HUES64 (cell line): ENCODE results near the gene GRPEL1.

ENCODE experiments used
- H3K27ac ChIP-seq: 2 replicates; pipeline ENCODE4 v1.7.0; 2013; ENCODE audit warnings: low read depth, low read length, inconsistent platforms
- H3K27me3 ChIP-seq: 2 replicates; pipeline ENCODE4 v1.6.1; 2013; ENCODE audit warnings: mild to moderate bottlenecking, low read length; ENCODE audit not compliant: insufficient read depth
- H3K36me3 ChIP-seq: 2 replicates; pipeline ENCODE4 v1.6.1; 2013; ENCODE audit warnings: mild to moderate bottlenecking, low read length; ENCODE audit not compliant: insufficient read depth
- H3K4me1 ChIP-seq: 2 replicates; pipeline ENCODE4 v1.6.1; 2013; ENCODE audit warnings: mild to moderate bottlenecking, low read length, moderate library complexity; ENCODE audit not compliant: insufficient read depth
- H3K4me3 ChIP-seq: 2 replicates; pipeline ENCODE4 v1.5.1; 2013; ENCODE audit warnings: mild to moderate bottlenecking, low read length, moderate library complexity
- H3K9ac ChIP-seq: 2 replicates; pipeline ENCODE4 v1.6.1; 2013; ENCODE audit warnings: mild to moderate bottlenecking, low read depth, low read length
- H3K9me3 ChIP-seq: 2 replicates; pipeline ENCODE4 v1.6.1; 2013; ENCODE audit warnings: low read depth, low read length; ENCODE audit not compliant: insufficient read depth
- WGBS: fragments of 150-250, 120-280 bp; methylation state at CpG from one replicate; pipeline ENCODE4 v1.1.7; 2013; ENCODE audit warnings: missing lambda C conversion rate; 5-methylcytosine and 5-hydroxymethylcytosine counted together

The GRPEL1 gene

DNA sequence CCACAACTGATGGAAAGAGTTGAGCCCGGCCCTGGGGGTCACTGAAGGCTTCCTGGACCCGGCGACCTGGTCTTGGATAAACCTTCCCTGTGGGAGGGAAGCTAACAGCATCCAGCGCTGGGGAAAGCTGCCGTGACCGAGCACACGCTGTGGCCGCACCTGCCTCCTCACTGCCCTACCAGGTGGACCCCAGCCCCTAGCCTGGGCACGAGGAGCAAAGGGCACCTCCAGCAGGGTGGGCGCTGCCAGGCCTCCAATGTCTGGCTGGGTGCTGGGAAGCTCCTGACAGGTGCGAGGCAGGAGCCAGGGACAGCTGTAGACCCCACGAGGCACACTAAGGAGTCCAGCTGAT, 16.7 kb downstream of the GRPEL1 start:
- H3K4me1 ChIP-seq = no peaks in the 10 kb centered on the region
- peaks cover 21% of the 10 kb centered on the region for H3K36me3 ChIP-seq
- WGBS = 91% methylated on average over 12 of the region's 12 CpGs
- H3K4me3 ChIP-seq = no peak overlapping the region
- no peak overlapping the region for H3K9ac ChIP-seq
- no peaks in the 10 kb centered on the region for H3K27me3 ChIP-seq
- no peaks in the 10 kb centered on the region for H3K9me3 ChIP-seq
- H3K27ac ChIP-seq = no peak overlapping the region

DNA sequence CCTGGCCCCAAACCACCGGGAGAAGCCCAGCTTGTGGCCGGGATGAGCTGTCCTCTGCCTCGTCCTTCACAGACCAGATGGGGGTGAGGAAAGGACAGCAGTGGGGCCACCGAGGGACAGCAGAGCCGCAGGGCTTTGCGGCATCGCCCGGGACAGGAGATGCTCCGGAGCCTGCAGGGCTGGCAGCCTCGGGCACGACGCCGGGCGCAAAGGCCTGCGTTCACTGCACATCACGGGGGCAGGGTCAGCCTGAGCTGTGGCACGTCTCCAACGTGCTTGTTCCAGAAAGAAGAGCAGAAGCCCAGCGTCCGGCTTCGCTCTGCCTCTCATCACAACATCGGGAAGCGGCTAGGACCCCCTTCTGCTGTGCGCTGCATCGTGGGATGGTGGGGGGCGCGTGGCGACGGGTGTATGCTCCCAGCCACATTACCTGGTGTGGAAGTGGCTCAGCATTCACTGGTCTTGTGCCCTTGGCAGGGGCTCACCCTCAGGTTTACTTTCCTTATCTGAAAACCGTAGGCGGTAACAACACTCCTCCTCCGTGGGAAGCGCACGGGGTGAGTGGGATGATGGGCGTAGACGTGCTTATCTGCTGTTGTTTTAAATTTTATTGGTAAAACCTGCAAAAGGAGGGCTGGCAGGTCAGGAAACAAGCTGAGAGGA, 17.3 kb downstream of the GRPEL1 start:
- Histone ChIP-seq H3K36me3 (peaks cover 16% of the 10 kb centered on the region; the same call in 1 of the 2 replicates), H3K9me3 (no peaks in the 10 kb centered on the region), H3K27ac (no peak overlapping the region), H3K4me3 (no peak overlapping the region), H3K9ac (no peak overlapping the region), H3K4me1 (no peaks in the 10 kb centered on the region), H3K27me3 (no peaks in the 10 kb centered on the region)
- 95% methylated on average over 36 of the region's 36 CpGs for WGBS

GRCh38 chr4:7049739-7050138, 18.1 kb downstream of the GRPEL1 start:
- H3K4me1 ChIP-seq = no peaks in the 10 kb centered on the region
- no peak overlapping the region; the same call in 1 of the 2 replicates for H3K9ac ChIP-seq
- H3K27ac ChIP-seq = no peak overlapping the region
- peaks cover 8% of the 10 kb centered on the region; the same call in 1 of the 2 replicates for H3K36me3 ChIP-seq
- no peak overlapping the region for H3K4me3 ChIP-seq
- H3K27me3 ChIP-seq = no peaks in the 10 kb centered on the region
- WGBS = 95% methylated on average over 11 of the region's 11 CpGs
- no peaks in the 10 kb centered on the region for H3K9me3 ChIP-seq

- peaks cover 4% of the 10 kb centered on the region; the same call in 1 of the 2 replicates for H3K36me3 ChIP-seq
- H3K27me3 ChIP-seq = peaks cover 3% of the 10 kb centered on the region
- no peaks in the 10 kb centered on the region for H3K4me1 ChIP-seq
- H3K9ac ChIP-seq = no peak overlapping the region; the same call in 1 of the 2 replicates
- no peaks in the 10 kb centered on the region for H3K9me3 ChIP-seq
- H3K27ac ChIP-seq = no peak overlapping the region
- 98% methylated on average over 4 of the region's 4 CpGs for WGBS
- H3K4me3 ChIP-seq = no peak overlapping the region
Measured at GRCh38 chr4:7049295-7049694, 18.6 kb downstream of the GRPEL1 start.

GRCh38 chr4:7048642-7049041, 19.2 kb downstream of the GRPEL1 start:
- WGBS = 94% methylated on average over 12 of the region's 12 CpGs
- no peaks in the 10 kb centered on the region for H3K36me3 ChIP-seq
- H3K9me3 ChIP-seq = no peaks in the 10 kb centered on the region
- no peak overlapping the region for H3K27ac ChIP-seq
- H3K9ac ChIP-seq = no peak overlapping the region
- no peaks in the 10 kb centered on the region for H3K4me1 ChIP-seq
- H3K4me3 ChIP-seq = no peak overlapping the region
- H3K27me3 ChIP-seq = peaks cover 9% of the 10 kb centered on the region

DNA sequence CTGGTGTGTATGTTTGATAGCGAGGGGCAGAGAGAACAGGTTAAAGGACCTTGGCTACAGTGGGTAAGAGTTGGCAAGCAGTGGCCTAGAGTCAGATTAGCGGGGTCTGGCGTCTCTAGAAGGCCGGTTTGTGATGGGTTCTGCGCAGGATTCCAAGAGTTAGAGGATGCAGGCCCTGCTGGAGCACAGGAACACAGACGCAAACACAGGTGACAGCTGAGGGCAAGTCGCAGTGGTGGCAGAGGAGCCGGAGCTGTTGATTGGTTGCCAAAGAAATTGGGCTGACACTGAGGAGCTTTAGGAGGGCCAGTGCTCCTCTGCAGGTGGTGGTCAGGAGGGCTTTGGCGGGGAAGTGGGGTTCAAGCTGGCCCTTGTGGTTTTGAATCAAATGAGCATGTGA, 20.9 kb downstream of the GRPEL1 start:
- Histone ChIP-seq H3K4me1 (no peaks in the 10 kb centered on the region), H3K36me3 (no peaks in the 10 kb centered on the region), H3K9ac (no peak overlapping the region), H3K27ac (no peak overlapping the region), H3K4me3 (no peak overlapping the region), H3K27me3 (peaks cover 14% of the 10 kb centered on the region), H3K9me3 (no peaks in the 10 kb centered on the region)
- 90% methylated on average over 9 of the region's 9 CpGs for WGBS

DNA sequence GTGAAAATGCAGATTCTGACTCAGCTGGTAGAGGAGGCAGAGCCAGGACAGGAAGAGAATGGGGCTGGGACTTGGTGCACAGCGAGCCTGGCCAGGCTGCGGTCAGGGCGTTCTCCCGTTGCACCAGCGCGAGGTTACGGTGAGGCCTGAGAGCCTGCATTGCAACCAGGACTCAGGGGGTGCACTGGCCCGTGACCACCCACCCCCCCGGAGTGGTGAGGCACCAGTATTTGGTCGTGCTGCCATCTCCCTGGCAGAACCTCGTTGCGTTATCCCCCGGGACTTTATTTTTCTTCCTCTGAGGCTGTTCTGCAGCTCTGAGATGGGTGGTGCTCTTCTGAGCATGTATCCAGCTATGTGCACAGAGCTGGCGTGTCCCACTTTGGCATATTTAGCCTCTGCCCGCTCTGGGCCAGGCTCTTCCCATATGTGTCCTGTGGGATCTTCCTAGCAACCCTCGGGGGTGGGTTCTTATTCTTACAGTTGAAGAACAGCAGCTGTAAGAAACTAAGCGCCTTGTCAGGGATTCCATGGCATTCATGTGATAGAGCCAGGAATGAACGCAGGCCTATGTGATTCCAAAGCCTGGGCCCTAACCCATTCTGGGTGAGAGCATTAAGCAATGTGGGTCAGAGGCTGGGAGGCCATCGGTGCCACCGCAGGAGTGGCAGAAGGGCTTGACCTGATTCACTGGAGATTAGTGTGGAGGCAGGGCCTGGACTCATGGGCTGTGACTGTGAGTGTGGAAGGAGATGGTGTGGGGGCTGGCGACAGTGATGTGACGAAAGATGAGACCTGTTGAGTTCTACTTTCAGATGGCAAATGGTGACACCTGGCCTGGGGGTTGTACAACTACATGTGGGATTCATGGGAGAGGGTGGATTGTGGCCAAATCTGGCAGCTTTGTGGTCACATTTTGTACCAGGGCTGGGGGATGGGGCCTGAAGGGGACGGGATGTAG, 21.6 kb downstream of the GRPEL1 start:
- H3K4me3 ChIP-seq = no peak overlapping the region
- no peak overlapping the region for H3K9ac ChIP-seq
- H3K27me3 ChIP-seq = peaks cover 21% of the 10 kb centered on the region
- WGBS = 94% methylated on average over 23 of the region's 23 CpGs
- no peaks in the 10 kb centered on the region for H3K9me3 ChIP-seq
- no peak overlapping the region for H3K27ac ChIP-seq
- H3K4me1 ChIP-seq = no peaks in the 10 kb centered on the region
- no peaks in the 10 kb centered on the region for H3K36me3 ChIP-seq

DNA sequence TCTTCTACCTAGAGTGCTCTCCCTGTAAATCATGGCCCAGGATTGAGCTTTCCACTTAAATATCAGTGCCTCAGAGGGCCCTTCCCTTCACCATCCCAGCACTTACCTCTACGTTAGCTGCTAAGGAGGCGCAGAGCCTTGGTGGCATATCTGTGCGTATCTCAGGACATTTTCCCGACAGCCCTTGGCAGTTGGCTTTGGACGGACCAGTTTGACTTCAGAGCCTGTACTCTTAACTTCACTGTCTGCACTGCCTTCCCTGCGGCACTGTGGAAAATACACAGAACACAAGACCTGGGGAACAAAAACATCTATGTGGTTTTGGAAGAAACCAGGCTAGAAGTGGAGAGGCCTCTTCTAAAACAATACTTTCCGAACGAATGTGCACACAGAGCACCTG, 22.3 kb downstream of the GRPEL1 start:
- H3K9me3 ChIP-seq = no peaks in the 10 kb centered on the region
- WGBS = 94% methylated on average over 8 of the region's 8 CpGs
- no peak overlapping the region for H3K9ac ChIP-seq
- peaks cover 28% of the 10 kb centered on the region for H3K27me3 ChIP-seq
- no peaks in the 10 kb centered on the region for H3K36me3 ChIP-seq
- H3K4me1 ChIP-seq = no peaks in the 10 kb centered on the region
- no peak overlapping the region for H3K27ac ChIP-seq
- no peak overlapping the region for H3K4me3 ChIP-seq

DNA sequence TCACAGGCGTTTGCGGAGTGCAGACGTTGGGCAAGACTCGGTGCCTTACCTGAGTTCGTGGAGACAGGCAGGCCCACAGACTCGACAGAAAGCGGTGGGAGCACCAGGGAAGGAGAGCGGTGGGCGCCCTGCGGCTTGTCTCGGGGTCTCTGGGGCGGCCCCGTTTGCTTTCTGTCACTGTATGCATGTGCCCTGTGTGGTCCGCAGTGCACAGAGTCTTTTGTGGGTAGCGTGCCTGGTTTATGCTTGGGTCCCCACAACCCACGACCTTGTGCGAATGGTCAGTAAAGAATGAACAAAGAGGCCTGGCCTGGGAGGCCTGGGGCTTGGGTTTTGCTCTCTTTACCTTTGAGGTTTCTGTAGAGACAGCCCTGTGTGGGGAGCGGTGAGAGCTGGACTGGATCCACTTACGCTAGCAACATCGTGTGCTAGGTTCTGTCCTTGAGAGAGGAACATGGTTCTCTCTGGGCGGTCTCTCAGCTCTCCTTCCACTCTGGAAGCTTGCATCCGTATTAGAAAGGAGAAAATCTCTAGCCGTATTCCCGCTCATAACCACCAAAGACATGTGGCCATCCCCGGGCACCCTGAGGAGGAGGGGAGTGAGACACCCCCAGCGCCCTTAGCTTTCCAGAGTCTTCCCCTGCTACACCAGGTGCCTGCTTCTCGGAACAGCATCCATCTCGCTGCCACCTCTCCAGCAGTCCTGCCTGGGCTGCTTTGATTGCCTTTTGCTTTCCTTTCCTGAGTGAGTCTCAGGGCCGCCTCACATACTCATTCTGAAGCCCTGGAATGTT, 23.5 kb downstream of the GRPEL1 start:
- Histone ChIP-seq H3K27me3 (peaks cover 32% of the 10 kb centered on the region), H3K4me3 (peak overlapping the region; percentile 99), H3K9me3 (no peaks in the 10 kb centered on the region), H3K27ac (no peak overlapping the region), H3K4me1 (no peaks in the 10 kb centered on the region), H3K36me3 (no peaks in the 10 kb centered on the region), H3K9ac (peak overlapping the region; percentile 88)
- WGBS = 38% methylated on average over 28 of the region's 29 CpGs

GRCh38 chr4:7043284-7044136, 24.4 kb downstream of the GRPEL1 start, which contains the start of gene TADA2B:
TADA2B (plus strand) TSS chr4:7043372; CDS start chr4:7043580, 208 bp downstream.
- Histone ChIP-seq H3K4me1 (no peaks in the 10 kb centered on the region), H3K4me3 (peak within 1 kb of the TSS; percentile 99), H3K36me3 (no peaks in the 10 kb centered on the region), H3K27ac (0 out of 2 replicates have a peak within 1 kb of the TSS, but pooled peaks have one; percentile 52), H3K9ac (peak within 1 kb of the TSS; percentile 88), H3K9me3 (no peaks in the 10 kb centered on the region), H3K27me3 (peaks cover 32% of the 10 kb centered on the region)
- under 1% methylated on average over 119 of the region's 119 CpGs for WGBS
